ENCODE data around the gene AFF2. TPM values are rescaled to one million over a fixed set of nuclear protein-coding genes. Genes with fewer than 3 reads are reported as not detected.

The AFF2 gene
- total RNA-seq, 1 donor from 2014 or later: 0.89 TPM

DNA sequence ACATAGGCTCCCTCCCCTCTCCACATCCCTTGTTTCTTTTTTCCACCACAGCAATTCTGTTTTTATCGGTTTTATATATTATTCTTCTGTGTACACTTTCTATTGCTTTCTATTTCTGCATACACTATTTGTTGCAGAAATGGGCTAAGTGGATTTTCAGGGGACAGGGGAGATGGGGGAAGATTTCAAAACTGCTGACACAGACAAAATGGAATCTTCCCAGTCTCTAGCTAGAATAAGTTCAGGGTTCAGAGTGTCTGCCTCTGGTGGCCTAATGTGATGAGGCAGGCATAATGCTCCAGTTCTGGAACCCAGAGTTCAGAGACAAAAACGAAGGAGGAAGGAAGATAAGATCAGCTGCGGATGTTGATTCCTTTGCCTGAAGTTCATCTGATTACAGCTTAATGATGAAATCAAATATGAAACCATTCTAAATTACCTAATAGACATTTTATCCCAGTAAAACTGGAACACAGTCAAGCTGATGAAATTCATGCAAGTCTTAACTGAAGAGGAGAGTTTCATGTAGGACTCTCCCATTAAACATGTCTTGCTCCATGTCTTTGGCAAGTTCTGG lies 447.1 kb downstream of the AFF2 start:
- DNase-seq (ENCODE audit: extremely low spot score, unreplicated experiment): no peak
- no peak overlapping the region for H3K27ac Mint-ChIP-seq (ENCODE audit: unreplicated experiment)
- H3K27me3 Mint-ChIP-seq (ENCODE audit: unreplicated experiment): no peaks in the 10 kb centered on the region
- H3K36me3 Mint-ChIP-seq (ENCODE audit: unreplicated experiment): no peaks in the 10 kb centered on the region
- peaks cover 23% of the 10 kb centered on the region for H3K9me3 Mint-ChIP-seq (ENCODE audit: unreplicated experiment)
- no peaks in the 10 kb centered on the region for H3K4me1 Mint-ChIP-seq (ENCODE audit: unreplicated experiment)
- H3K4me3 Mint-ChIP-seq (ENCODE audit: unreplicated experiment): no peak overlapping the region
- no peak for TF ChIP-seq CTCF (IDR thresholded peaks at IDR 0.05)

DNA sequence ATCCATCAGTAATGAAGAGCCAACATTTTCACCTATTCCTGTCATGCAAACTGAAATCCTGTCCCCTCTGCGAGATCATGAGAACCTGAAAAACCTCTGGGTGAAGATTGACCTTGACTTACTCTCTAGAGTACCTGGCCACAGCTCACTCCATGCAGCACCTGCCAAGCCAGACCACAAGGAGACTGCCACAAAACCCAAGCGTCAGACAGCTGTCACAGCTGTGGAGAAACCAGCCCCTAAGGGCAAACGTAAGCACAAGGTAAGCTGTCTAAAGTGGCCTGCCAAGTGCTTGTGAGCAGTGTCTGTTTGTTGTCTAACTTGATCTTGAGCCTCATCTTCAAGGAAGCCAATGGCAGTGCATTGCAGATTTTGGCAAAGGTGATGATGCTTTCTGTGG lies 455.9 kb downstream of the AFF2 start:
- Mint-ChIP-seq H3K27me3 (ENCODE audit: unreplicated experiment) (no peaks in the 10 kb centered on the region), H3K9me3 (ENCODE audit: unreplicated experiment) (peaks cover 16% of the 10 kb centered on the region), H3K27ac (ENCODE audit: unreplicated experiment) (no peak overlapping the region)

GRCh38 chrX:148958901-148959300 lies 458.5 kb downstream of the AFF2 start:
- Mint-ChIP-seq H3K4me1 (ENCODE audit: unreplicated experiment) (no peaks in the 10 kb centered on the region), H3K27ac (ENCODE audit: unreplicated experiment) (no peak overlapping the region), H3K36me3 (ENCODE audit: unreplicated experiment) (no peaks in the 10 kb centered on the region), H3K4me3 (ENCODE audit: unreplicated experiment) (no peak overlapping the region), H3K9me3 (ENCODE audit: unreplicated experiment) (peaks cover 16% of the 10 kb centered on the region), H3K27me3 (ENCODE audit: unreplicated experiment) (no peaks in the 10 kb centered on the region)
- TF ChIP-seq CTCF (IDR thresholded peaks at IDR 0.05): no peak
- no peak for DNase-seq (ENCODE audit: extremely low spot score, unreplicated experiment)

More for the DNA sequence above, 455.9 kb downstream of the AFF2 start:
- TF ChIP-seq CTCF (IDR thresholded peaks at IDR 0.05): no peak
- no peaks in the 10 kb centered on the region for H3K36me3 Mint-ChIP-seq (ENCODE audit: unreplicated experiment)
- H3K4me3 Mint-ChIP-seq (ENCODE audit: unreplicated experiment): no peak overlapping the region
- H3K4me1 Mint-ChIP-seq (ENCODE audit: unreplicated experiment): no peaks in the 10 kb centered on the region
- no peak for DNase-seq (ENCODE audit: extremely low spot score, unreplicated experiment)

GRCh38 chrX:148960060-148960459 lies 459.6 kb downstream of the AFF2 start:
- H3K36me3 Mint-ChIP-seq (ENCODE audit: unreplicated experiment): no peaks in the 10 kb centered on the region
- H3K4me1 Mint-ChIP-seq (ENCODE audit: unreplicated experiment): no peaks in the 10 kb centered on the region
- no peaks in the 10 kb centered on the region for H3K27me3 Mint-ChIP-seq (ENCODE audit: unreplicated experiment)
- H3K4me3 Mint-ChIP-seq (ENCODE audit: unreplicated experiment): no peak overlapping the region
- H3K9me3 Mint-ChIP-seq (ENCODE audit: unreplicated experiment): peaks cover 16% of the 10 kb centered on the region
- no peak for TF ChIP-seq CTCF (IDR thresholded peaks at IDR 0.05)
- DNase-seq (ENCODE audit: extremely low spot score, unreplicated experiment): no peak
- no peak overlapping the region for H3K27ac Mint-ChIP-seq (ENCODE audit: unreplicated experiment)

DNA sequence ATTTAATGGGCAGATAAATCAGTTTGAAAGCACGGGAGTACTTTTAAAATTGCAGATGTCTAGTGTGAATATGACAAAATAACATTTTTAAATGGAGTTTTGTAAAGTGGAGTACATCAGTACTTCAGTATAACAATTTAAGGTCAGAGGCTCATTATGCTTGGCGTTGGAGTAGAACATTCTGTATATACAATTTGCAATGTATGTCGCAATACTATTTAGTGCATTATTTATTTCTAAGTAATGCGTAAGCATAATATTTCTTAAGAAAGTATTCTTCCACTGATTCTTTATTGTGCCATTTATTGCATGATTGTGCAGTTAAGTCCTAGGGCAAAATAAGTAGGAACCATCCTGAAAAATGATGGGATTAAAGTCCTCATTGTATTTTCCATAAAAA lies 461.6 kb downstream of the AFF2 start:
- H3K9me3 Mint-ChIP-seq (ENCODE audit: unreplicated experiment): peaks cover 3% of the 10 kb centered on the region
- no peak for TF ChIP-seq CTCF (IDR thresholded peaks at IDR 0.05)
- H3K27me3 Mint-ChIP-seq (ENCODE audit: unreplicated experiment): no peaks in the 10 kb centered on the region
- H3K4me3 Mint-ChIP-seq (ENCODE audit: unreplicated experiment): no peak overlapping the region
- no peak for DNase-seq (ENCODE audit: extremely low spot score, unreplicated experiment)
- H3K36me3 Mint-ChIP-seq (ENCODE audit: unreplicated experiment): no peaks in the 10 kb centered on the region
- no peak overlapping the region for H3K27ac Mint-ChIP-seq (ENCODE audit: unreplicated experiment)
- no peaks in the 10 kb centered on the region for H3K4me1 Mint-ChIP-seq (ENCODE audit: unreplicated experiment)

Measured in osteocyte (in vitro differentiated cells).